ENCODE data around the gene LHPP.

GRCh38 chr10:124626759-124627380 is 165.2 kb downstream of the LHPP start:
- TF ChIP-seq CTCF (IDR thresholded peaks at IDR 0.05) (no peak), POLR2A (IDR thresholded peaks at IDR 0.05) (no peak)
